GM12892 (cell line): ENCODE data around the gene CACNA2D3.

Experiments
- POLR2A ChIP-seq: IDR thresholded peaks from 2 replicates; pipeline ENCODE4 v1.6.1; 2011; ENCODE audit warnings: low read depth, low read length, control low read depth
- POLR2AphosphoS5 ChIP-seq: IDR thresholded peaks from 2 replicates; pipeline ENCODE4 v1.6.1; 2011; ENCODE audit warnings: low read depth, low read length, control low read depth
- TAF1 ChIP-seq: IDR thresholded peaks from 2 replicates; pipeline ENCODE4 v1.6.1; 2011; ENCODE audit warnings: low read depth, mild to moderate bottlenecking, control low read depth, low read length, borderline replicate concordance

DNA sequence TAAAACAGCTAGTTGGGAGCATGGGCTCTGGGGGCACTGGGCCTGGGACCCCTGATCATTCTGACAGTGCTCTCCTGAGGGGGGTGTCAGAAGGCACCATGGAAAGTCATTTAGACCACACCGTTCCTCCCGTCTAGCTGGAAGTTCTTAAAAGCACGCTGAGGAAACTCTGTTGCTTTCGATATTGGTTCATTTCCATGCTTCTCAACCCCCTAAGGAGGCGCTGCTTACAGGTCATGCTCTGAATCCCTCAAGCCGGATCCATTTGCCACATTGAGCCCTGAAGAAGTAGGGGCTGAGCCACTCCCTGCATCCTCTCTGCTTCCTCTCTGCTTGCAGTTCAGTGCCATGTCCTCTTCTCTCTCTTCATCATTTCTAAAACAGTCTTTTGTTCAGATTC, 187.2 kb downstream of the CACNA2D3 start:
- TF ChIP-seq POLR2A: no peak
- TF ChIP-seq POLR2AphosphoS5: no peak
- no peak for TF ChIP-seq TAF1
